ENCODE results near the gene POLR2E. TPM values are rescaled to one million over a fixed set of nuclear protein-coding genes. Genes with fewer than 3 reads are reported as not detected.

The POLR2E gene
- total and polyA plus RNA-seq, 9 of the 15 experiments (the other 6 are each of a cell fraction or from before 2014, with no cell fraction given): 3.4 to 413 (median 244) TPM

GRCh38 chr19:1041835-1042685 lies 53.1 kb downstream of the POLR2E start (continued):
- TF ChIP-seq CXXC5 (CRISPR knock-in tag; IDR thresholded peaks at IDR 0.05) (peak; percentile 78), PPARD (CRISPR knock-in tag; IDR thresholded peaks at IDR 0.05) (no peak), ZNF740 (CRISPR knock-in tag; IDR thresholded peaks at IDR 0.05) (peak; percentile 96), ZNF740 (tag; IDR thresholded peaks at IDR 0.05) (peak in 1 of 2 experiments; percentile 79; a peak in 2 of 4 replicates), HMBOX1 (IDR thresholded peaks at IDR 0.05) (no peak), MAX (CRISPR knock-in tag; IDR thresholded peaks at IDR 0.05) (peak; percentile 87), ZNF239 (CRISPR knock-in tag; IDR thresholded peaks at IDR 0.05) (no peak), CREB3L1 (IDR thresholded peaks at IDR 0.05; ENCODE audit: borderline replicate concordance, low read depth) (no peak), MGA (IDR thresholded peaks at IDR 0.05) (no peak), RBM17 (IDR thresholded peaks at IDR 0.05; ENCODE audit: borderline replicate concordance, low read depth, low read length) (no peak), ZNF830 (CRISPR knock-in tag; IDR thresholded peaks at IDR 0.05) (no peak)

Measured in K562 (cell line).